ENCODE measurements around the gene STX8. TPM values are rescaled to one million over a fixed set of nuclear protein-coding genes. Genes with fewer than 3 reads are reported as not detected.
"Not testable (repeated sequence)": the region's sequence is repeated elsewhere in the genome, so short reads cannot be mapped to it uniquely, and the experiment has no call there.

The STX8 gene
- total RNA-seq, 1 donor from 2014 or later, result 52.1 TPM

- DNase-seq, result no peak
Measured at GRCh38 chr17:9386401-9386800, 189.2 kb downstream of the STX8 start.

DNA sequence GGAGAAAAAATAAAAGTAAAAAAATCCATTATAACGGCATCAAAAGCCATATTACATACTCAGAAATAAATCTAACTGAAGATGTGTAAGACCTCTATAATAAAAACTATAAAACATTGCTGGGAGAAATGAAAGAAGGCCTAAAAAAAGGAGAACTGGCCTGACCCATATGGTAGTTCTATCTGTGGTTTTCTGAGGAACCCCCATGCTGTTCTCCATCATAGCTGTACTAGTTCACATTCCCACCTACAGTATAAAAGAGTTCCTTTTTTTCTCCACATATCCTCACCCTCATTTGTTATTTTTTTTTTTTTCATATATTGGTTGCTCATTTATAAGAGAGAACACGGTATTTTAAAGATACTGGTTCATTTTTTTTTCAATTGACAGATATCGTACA is 191.8 kb downstream of the STX8 start:
- DNase-seq, result no peak

- DNase-seq, result no peak
Measured at GRCh38 chr17:9382626-9383025, 193.0 kb downstream of the STX8 start.

GRCh38 chr17:9381068-9381467 is 194.6 kb downstream of the STX8 start:
- no peak for DNase-seq

GRCh38 chr17:9380361-9380760 is 195.3 kb downstream of the STX8 start:
- no peak for DNase-seq

DNA sequence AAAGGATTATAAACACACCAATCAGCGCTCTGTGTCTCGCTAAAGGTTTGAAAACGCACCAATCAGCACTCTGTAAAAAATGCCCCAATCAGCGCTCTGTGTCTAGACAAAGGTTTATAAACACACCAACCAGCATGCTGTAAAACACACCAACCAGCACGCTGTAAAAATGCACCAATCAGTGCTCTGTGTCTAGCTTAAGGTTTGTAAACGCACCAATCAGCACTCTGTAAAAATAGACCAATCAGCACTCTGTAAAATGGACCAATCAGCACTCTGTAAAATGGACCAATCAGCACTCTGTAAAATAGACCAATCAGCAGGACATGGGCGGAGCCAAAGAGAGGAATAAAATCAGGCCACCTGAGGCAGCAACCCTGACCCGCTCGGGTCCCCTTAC is 199.4 kb downstream of the STX8 start:
- not testable (repeated sequence) for DNase-seq

DNA sequence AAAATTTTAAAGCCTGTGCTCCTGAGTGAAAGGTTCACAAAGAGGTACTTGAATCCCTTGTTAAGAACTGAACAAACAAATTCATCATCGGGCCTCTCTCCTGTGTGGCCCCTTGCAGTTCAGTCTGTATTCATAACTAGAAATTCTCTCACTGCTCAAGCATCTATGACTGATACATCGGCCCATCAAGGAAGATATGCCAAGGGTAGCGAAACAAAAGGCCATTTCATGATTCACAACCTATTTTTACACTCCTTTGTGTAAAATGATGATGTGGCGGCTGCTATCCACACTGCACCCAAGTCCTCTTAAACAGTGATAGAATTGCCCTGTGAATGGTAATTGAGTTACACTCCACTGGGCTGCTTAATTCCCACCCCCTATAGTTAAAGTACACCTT is 204.6 kb downstream of the STX8 start:
- peak; percentile 15 for DNase-seq

- peak; percentile 34 for DNase-seq
Measured at GRCh38 chr17:9370467-9370866, 205.2 kb downstream of the STX8 start.

DNA sequence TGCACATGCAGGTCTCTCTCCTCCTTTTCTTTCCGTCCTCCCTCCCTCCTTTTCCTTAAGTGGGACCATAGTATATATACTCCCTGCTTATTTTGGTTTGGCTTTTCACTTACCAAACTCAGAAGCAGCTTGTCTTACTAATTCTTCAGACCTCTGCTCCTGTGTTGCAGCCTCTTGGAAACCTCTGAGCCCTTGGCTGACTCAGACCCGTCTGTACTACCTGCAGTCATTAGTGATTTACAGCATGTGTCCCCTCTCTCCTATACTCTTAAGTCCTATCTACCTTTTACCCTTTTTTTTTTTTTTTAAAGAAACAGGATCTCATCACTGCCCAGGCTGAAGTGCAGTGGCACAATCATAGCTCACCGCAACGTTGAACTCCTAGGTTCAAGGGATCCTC is 207.0 kb downstream of the STX8 start:
- DNase-seq, result no peak

DNA sequence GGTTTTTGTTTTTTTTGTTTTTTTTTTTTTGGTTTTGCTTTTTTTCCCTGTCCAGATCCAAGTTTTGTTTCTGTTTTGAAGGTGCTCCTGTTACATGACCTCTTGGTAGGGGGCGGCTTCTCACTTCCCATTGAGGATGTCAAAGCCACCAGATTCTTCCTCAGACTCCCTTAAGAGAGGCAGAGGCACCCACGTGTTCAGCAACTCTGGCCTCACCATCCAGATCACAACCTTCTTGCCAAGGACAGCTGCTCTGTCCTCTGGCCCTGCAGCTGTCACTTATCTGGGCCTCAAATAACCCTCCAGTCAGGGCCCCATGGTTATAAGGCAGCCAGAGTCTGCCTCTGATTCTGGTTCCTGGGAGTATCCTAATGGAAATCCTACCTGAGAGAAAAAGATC is 208.5 kb downstream of the STX8 start:
- no peak for DNase-seq

DNA sequence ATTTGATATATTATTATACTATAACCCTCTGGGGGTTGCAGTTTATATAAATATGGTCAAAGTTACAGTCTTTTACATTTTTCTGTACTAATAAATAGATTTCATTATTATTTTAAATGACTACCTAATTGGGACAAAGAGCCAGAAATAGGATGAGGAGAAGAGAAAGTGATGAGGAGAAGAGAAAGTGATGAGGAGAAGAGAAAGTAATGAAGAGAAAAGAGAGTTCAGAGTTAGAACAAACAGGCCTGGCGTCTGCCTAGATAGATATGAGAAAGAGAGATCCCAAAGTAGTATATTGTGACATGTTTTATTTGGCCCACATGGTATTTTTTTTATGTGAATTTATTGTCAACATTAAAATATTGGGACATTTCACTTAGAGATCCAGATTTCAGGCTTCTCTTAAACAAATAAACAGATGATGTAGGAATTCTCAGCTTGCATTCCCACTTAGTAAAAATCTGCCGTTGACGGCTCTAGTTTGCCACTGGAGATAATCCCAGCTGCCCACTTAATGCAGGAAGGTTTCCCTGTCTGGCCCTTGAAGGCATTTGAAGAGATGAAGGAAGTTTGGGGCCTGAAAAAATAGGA is 210.7 kb downstream of the STX8 start:
- DNase-seq, result no peak

GRCh38 chr17:9363440-9364350 is 211.9 kb downstream of the STX8 start:
- no peak for DNase-seq

GRCh38 chr17:9361188-9361955 is 214.2 kb downstream of the STX8 start:
- DNase-seq, result peak; percentile 24

DNA sequence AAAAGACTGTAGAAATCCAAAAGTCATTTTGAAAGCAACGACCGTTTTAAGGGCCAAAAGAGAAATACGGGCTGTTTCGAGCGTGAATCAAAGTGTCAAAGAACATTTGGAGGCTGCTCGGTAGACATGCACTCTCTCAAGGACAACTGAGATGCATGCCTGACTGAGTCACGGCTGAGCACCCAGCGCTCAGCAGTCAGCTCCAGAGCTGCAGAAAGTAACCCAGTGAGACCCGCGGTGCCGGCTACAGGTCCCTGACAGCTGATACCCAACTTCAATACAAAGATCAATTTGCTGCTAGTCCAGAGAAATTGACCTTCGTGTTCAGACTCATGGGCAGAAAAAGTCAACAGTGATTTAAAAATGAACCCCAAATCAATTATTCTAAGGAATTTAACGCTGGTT is 214.9 kb downstream of the STX8 start:
- no peak for DNase-seq

DNA sequence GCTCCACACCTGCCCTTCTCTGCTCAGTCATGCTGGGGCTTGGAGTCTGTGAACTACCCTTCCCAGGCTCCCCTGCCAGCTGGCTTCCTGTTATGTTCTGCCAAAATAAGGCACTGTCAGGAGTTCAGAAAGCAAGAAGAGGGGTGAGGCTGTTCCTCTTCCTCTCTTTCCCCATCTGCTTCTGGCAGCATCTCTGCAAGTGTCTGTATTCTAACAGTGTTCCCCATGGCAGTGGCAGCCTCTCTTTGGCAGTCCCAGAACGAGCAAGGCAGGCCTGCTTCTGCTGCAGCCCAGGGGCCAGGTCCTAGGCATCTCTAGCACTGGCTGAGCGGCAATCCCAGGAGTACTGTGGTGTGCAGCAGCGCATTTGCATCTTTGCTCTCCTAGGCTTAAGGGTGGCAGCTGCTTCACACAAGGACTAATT is 219.1 kb downstream of the STX8 start:
- DNase-seq, result no peak

DNA sequence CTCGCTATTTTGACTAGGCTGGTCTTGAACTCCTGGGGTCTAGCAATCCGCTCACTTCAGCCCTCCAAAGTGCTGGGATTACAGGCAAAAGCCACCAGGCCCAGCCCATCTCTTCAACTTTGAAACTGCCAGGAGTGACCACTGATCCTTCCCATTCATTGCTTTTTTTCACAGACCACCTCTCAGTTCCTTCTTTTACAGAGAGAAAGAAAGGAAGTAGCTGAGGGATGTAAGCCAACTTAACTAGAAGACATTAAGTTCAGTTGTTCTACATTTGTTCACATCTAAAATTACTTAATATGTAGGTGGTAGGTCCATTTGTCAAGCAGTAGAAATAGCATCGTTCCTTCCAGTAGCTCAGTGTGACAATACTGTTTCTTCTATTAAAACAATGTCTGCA is 219.8 kb downstream of the STX8 start:
- no peak for DNase-seq

- not testable (repeated sequence) for DNase-seq
Measured at GRCh38 chr17:9355231-9355630, 220.4 kb downstream of the STX8 start.

DNA sequence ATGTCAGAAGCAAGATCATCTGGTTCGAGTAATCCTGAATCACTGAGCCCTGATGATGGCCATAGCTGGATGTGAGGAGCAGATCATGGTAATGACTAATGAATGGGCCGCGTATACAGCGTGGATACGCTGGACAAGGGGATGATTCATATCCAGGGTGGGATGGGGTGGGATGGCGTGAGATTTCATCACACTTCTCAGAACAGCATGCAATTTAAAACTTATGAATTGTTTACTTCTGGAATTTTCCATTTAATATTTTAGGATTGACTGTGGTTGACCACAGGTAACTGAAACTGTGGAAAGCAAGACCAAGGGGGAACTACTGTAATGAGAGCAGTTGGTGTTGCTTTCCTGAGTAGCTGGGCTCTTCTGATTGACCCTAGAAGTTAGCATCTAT is 225.5 kb downstream of the STX8 start:
- no peak for DNase-seq

DNA sequence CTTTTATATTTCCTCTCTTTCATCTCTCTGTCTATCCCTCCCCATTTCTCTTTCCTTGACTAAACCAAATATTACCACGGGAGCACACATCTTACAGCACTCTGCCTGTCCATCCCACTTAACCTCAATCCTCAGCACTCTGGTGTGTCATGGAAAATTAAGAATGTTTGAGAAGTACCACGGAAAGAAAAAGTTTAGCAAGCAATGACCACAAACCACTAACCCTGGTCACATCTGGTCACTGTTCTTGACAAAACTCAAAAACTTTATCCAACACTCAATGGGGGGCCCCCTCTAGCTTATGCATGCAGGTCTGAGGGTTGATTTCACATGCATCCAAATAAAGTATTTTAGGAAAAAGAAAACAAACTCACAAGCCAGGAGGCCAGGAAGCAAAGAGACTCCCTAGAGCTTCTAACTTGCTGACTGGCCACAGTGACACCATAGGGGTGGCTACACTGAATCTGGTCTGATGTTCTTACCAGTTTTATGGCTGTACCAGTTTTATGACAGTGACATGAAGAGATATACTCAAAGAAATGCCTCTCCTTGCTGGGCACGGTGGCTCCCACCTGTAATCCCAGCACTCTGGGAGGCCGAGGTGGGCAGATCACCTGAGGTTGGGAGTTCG is 229.2 kb downstream of the STX8 start:
- no peak for DNase-seq

DNA sequence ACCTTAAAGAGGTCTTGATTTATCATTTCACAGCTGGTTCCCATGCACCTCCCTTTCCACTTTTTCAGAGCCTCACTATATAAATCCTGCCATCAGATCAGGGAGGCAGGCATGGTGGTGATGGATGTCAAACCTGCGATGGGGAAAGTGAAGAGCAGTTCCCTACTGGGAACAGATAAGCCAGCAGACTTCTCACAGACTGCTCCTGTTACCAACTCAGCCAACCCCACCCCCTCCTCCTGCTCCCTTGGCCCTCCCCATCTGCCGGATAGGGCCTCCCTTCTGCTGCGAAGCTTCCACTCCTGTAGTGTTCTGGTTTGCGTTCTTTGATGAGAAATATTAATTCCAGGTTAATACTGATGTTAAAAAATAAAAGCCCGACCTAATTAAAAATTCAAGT is 232.1 kb downstream of the STX8 start:
- no peak for DNase-seq

DNA sequence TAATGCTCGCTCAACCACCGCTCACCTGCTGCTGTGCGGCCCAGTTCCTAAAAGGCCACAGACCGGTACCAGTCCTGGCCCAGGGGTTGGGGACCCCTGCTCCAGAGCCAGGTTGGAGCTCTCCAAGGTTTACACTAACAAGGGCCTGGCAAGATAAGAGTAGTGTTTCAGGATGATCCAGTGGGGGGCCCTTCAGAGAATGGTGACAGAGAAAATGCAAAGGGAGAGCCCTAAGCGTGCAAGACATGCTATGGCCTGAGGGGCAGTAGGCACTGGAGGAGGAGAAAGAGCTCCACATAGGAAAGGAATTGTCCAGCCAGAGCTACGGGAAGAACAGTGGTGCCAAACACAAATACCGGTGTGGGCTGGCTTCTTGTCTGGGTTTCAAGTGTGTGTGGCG is 233.4 kb downstream of the STX8 start:
- no peak for DNase-seq

GRCh38 chr17:9339958-9340357 is 235.7 kb downstream of the STX8 start:
- DNase-seq, result no peak

- not testable (repeated sequence) for DNase-seq
Measured at GRCh38 chr17:9339482-9339881, 236.1 kb downstream of the STX8 start.

Data from skin of body (tissue), 2 donors.